Measurements from ENCODE around the gene STPG4.

DNA sequence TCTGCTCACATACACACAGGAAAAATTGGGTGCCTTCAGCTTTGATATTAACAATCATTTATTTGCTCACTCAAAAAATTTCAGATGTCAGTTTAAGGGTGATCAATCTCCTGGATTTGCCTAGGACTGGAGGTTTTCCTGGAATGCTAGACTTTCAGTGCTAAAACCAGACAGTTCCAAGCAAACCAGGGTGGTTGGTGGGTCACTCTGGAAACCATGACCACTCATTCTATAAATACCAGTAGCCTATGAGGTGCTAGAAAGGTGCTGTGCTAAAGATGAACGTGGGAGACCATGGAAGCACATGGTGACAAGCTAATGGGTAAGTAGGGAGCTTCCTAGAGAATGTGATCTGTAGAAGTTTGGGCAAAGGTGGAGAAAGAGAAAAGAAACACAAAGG, 25.4 kb upstream of the STPG4 start:
- TF ChIP-seq CTCF (IDR thresholded peaks at IDR 0.05; ENCODE audit: insufficient read depth, low read depth, low read length): no peak
- TF ChIP-seq EZH2 (IDR thresholded peaks at IDR 0.05; ENCODE audit: insufficient read depth, low read length): no peak

All from astrocyte (in vitro differentiated cells and primary cell).